ENCODE results near the gene EXT2. TPM values are rescaled to one million over a fixed set of nuclear protein-coding genes. Genes with fewer than 3 reads are reported as not detected.

The EXT2 gene
- total RNA-seq, 1 experiment from 2014 or later = 42.9 TPM

GRCh38 chr11:44113018-44113417 is 17.5 kb downstream of the EXT2 start:
- Histone ChIP-seq H2BK12ac (ENCODE audit: insufficient read length, low read depth, low read length) (no peak overlapping the region), H2BK15ac (ENCODE audit: low read depth, low read length) (no peak overlapping the region), H3K79me1 (ENCODE audit: insufficient read depth, low read depth, low read length, poor library complexity, severe bottlenecking) (no peaks in the 10 kb centered on the region), H4K91ac (ENCODE audit: insufficient read length, low read depth, low read length) (no peak overlapping the region), H3K14ac (ENCODE audit: insufficient read depth, low read length) (no peak overlapping the region), H3K27ac (ENCODE audit: insufficient read length, low read depth, low read length) (no peak overlapping the region), H3T11ph (ENCODE audit: low read length) (no peak overlapping the region), H3K56ac (ENCODE audit: insufficient read length, low read depth, low read length) (no peak overlapping the region), H4K8ac (replicated peaks; ENCODE audit: insufficient read length, low read depth, low read length) (no peak overlapping the region), H2BK5ac (ENCODE audit: insufficient read length, low read length) (no peak overlapping the region), H3K18ac (ENCODE audit: insufficient read length, low read depth, low read length) (no peak overlapping the region), H3K9me3 (ENCODE audit: control insufficient read depth, low read depth, low read length) (no peaks in the 10 kb centered on the region), H4K20me1 (ENCODE audit: control insufficient read depth, insufficient read depth, insufficient read length) (no peaks in the 10 kb centered on the region), H3K4me2 (ENCODE audit: insufficient read depth, insufficient read length, low read length) (no peak overlapping the region), H2AK5ac (ENCODE audit: insufficient read length, low read length) (no peak overlapping the region), H3K27me3 (ENCODE audit: insufficient read depth, low read length) (no peaks in the 10 kb centered on the region), H3K23me2 (ENCODE audit: insufficient read length, low read depth, low read length, poor library complexity, severe bottlenecking) (no peaks in the 10 kb centered on the region), H2BK120ac (ENCODE audit: low read depth, low read length, poor library complexity, severe bottlenecking) (no peak overlapping the region), H3K9ac (ENCODE audit: extremely low read depth, insufficient read length, low read length) (no peak overlapping the region), H3K4ac (ENCODE audit: low read depth, low read length) (no peak overlapping the region), H2AFZ (ENCODE audit: low read length) (no peak overlapping the region), H2BK20ac (ENCODE audit: low read depth, low read length, poor library complexity, severe bottlenecking) (no peak overlapping the region), H3K23ac (ENCODE audit: insufficient read length, low read depth, low read length) (no peak overlapping the region), H3K79me2 (ENCODE audit: insufficient read depth, low read length) (no peaks in the 10 kb centered on the region), H4K5ac (ENCODE audit: insufficient read length, low read depth, low read length) (no peak overlapping the region), H3K4me1 (ENCODE audit: insufficient read depth, low read length) (0 out of 2 replicates have a peak, but pooled peaks cover 3% of the 10 kb centered on the region)
- Mint-ChIP-seq H3K4me1 (peaks cover 8 to 9% of the 10 kb centered on the region in 2 experiments), H3K27ac (no peak overlapping the region), H3K9me3 (no peaks in the 10 kb centered on the region; a peak in 1 of 5 replicates), H3K4me3 (no peak overlapping the region), H3K27me3 (ENCODE audit: low read depth) (no peaks in the 10 kb centered on the region), H3K36me3 (ENCODE audit: insufficient read depth in 1 of 3, low read depth in 3 of 3) (peaks cover 3 to 54% (median 25%) of the 10 kb centered on the region in 3 experiments; a peak in 6 of 7 replicates)
- TF ChIP-seq, protein P1, sequence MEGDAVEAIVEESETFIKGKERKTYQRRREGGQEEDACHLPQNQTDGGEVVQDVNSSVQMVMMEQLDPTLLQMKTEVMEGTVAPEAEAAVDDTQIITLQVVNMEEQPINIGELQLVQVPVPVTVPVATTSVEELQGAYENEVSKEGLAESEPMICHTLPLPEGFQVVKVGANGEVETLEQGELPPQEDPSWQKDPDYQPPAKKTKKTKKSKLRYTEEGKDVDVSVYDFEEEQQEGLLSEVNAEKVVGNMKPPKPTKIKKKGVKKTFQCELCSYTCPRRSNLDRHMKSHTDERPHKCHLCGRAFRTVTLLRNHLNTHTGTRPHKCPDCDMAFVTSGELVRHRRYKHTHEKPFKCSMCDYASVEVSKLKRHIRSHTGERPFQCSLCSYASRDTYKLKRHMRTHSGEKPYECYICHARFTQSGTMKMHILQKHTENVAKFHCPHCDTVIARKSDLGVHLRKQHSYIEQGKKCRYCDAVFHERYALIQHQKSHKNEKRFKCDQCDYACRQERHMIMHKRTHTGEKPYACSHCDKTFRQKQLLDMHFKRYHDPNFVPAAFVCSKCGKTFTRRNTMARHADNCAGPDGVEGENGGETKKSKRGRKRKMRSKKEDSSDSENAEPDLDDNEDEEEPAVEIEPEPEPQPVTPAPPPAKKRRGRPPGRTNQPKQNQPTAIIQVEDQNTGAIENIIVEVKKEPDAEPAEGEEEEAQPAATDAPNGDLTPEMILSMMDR (conservative IDR thresholded peaks at IDR 0.05) = no peak
- no CpG with 5 or more reads among the region's 3 CpGs for WGBS (ENCODE audit: extremely low coverage, insufficient read length, low lambda C conversion rate)
- no peak for DNase-seq
